ENCODE measurements around the gene SLC22A1.
"Not testable (repeated sequence)": the region's sequence is repeated elsewhere in the genome, so short reads cannot be mapped to it uniquely, and the experiment has no call there.

The SLC22A1 gene

DNA sequence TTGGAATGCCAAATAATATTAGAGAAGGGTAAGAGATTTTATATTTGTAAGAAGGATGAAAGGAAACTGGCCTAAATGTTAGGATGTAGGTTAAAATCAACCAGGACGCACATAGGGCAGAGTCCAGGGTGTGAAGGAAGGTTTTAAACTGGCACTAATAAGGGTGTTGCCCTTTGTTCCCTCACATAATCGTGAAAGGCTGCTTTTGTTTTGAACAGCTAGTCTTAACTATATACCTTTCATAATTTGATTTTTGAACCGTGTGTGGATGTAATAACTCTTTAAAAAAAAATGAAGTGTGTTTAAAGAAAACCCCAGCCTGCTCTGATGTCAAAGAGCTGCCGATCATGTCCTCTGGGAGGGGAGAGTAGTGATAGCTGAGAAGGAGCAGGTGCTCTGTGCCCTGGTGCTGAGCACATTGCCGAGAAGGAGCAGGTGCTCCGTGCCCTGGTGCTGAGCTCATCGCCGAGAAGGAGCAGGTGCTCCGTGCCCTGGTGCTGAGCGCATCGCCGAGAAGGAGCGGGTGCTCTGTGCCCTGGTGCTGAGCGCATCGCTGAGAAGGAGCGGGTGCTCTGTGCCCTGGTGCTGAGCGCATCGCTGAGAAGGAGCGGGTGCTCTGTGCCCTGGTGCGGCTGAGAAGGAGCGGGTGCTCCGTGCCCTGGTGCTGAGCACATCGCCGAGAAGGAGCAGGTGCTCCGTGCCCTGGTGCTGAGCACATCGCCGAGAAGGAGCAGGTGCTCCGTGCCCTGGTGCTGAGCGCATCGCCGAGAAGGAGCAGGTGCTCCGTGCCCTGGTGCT, 31.0 kb upstream of the SLC22A1 start:
- DNase-seq; intact Hi-C loops (cut with DNase I): not testable (repeated sequence)

- DNase-seq; intact Hi-C loops (cut with DNase I): not testable (repeated sequence)
These were observed 29.4 kb upstream of the SLC22A1 start for GRCh38 chr6:160092176-160092575.

GRCh38 chr6:160092602-160093001, 29.0 kb upstream of the SLC22A1 start:
- intact Hi-C loops (cut with DNase I), result no loop called here
- no peak for DNase-seq

GRCh38 chr6:160093061-160093460, 28.6 kb upstream of the SLC22A1 start:
- DNase-seq, result no peak
- intact Hi-C loops (cut with DNase I), result no loop called here

DNA sequence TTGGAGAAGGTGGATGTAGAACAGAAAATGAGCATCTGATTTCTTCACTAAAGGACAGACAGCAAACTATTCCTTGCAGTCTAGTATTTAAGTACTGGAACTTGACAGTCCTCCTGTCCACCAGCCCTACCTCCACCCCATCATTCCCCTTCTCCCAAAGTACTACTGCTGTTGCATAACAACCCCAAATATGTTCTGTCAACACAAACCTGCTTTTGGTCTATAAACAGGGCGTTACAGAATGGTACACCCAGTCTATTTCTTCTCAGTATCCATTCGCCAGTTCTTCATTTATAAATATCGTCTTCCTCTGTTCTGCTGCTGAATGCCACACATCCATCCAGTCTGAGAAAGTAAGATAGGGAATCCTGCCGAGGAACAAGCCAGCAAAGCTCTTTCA, 27.7 kb upstream of the SLC22A1 start:
- intact Hi-C loops (cut with DNase I), result no loop called here

DNA sequence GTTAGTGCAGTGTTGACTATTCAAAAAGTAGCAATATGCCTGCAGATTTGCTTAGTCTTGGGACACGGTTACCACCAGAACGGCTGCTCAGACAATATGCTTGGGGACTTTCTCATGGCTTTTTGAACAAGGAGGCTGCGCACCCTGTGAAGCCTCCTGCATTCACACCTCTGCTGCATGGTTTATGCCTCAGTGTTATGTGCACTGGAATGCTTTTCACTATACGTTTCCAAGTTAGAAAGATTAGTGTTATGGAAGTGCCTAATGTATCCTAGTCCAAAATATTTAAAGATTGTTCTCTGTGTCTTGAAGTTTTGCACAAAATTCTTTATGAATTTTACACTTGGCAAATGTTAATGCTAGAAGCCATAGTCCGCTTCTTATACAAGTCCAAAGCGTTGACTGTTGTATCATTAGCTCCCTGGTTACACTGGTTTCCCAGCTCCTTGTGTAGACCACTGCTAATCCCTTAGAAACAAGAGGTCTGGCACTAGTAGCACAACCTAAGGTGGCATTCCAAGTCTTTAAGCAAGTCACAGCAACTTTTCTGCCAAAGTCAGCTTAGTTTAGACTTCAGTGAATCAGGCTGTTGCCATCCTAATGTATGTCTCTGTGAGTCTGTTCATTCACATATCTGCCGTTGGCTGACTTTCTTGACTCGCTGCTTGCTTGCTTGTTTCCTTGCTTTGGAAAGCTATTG, 26.3 kb upstream of the SLC22A1 start:
- intact Hi-C loops (cut with DNase I), result no loop called here
- DNase-seq, result no peak

More for the DNA sequence above, 27.7 kb upstream of the SLC22A1 start:
- DNase-seq, result no peak

DNA sequence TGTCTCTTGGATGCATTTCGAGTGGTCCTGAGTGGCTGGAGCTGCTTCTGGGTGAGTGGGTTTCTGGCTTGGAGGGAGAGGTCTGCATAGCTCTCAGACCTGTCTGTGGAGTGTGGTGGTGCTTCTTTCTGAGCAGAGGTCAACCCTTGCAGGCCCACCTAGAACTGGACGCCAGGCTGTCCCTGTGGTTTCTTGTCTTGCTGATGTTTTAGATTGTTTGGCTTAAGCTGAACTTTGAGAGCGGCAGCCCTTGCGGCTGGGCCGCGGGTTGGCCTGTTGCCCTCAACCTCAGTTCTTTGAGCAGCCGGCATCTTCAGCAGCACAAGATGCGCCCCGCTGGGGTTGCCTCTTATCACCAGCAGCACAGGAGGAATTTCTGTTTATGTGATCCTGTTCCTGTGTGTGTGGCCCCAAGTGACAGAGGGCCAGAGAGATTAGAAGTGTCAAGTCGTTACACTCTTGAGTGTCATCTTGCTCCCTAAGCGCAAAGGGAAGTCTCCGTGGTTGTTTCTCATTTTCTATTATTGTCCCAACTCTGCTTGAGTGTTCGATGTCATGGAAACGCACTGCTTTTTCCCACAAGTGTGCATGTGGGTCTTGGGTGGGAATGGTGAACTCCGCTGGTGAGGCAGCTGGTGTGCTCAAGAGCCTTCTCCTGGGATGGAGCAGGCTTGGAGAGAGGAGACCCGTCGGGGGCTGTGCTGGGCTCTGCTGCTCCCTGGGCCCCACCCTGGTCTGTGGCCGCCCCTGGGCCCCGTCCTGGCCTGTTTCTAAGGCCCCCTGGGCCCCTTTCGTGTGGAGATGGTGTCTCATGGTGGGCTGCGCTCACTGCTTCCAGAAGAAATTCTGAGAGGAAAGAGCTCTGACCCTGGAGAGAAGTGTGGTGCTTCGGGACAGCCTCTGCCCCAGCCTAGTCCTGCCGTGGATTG, 20.1 kb upstream of the SLC22A1 start:
- no peak for DNase-seq
- intact Hi-C loops (cut with DNase I), result no loop called here

DNA sequence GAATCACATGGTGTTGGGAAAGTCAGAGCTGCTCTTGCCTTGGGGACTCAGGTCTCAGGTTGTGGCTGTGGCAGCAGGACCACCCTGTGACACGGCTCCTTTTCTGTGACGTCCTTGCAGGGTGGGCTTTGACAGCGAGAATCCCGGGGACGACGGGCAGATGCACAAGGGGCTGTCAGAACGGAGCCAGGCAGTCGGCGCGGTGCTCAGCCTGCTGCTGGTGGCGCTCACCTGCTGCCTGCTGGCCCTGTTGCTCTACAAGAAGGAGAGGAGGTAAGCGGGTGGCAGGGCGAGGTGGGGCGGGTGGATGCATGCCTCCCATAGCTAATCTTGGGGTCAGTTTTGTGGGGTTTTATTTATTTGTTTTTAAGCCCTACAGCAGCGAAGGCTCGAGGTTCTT, 19.2 kb upstream of the SLC22A1 start:
- intact Hi-C loops (cut with DNase I), result no loop called here
- DNase-seq, result no peak

DNA sequence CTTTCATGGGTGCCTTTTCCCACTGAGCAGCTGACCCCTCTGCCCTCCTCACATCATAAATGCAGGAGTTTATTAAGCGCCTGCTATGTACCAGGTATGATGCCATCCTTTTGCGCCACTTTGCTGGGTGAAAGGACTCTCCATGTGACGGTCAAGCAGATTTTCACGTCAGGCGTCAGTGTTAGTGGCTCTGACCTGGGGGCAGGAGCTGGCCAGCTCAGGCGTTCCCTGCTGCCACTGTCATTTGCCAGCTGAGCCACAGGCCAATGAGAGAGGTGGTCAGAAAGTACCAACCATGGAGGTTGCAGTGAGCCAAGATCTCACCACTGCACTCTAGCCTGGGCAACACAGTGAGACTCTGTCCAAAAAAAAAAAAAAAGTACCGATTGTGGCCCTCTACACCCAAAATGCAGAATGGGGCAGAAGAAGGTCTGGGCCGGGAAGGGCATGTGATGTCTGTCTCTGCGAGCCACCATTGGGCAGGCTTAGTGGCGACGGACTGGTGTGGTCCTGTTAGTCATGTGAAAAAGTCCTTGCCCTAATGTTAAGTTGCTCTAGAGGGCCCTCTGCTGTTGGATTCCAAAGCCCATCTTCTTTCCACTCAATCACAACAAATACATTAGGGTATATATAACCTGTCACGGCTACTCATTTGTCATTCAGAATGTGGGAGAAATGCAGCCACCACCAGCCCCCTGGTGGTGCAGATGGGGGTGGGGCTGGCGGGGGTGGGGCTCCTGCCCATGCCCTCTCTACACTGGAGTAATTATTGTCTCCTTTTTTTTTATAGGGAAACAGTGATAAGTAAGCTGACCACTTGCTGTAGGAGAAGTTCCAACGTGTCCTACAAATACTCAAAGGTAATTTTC, 18.4 kb upstream of the SLC22A1 start:
- intact Hi-C loops (cut with DNase I), result no loop called here
- DNase-seq, result no peak

DNA sequence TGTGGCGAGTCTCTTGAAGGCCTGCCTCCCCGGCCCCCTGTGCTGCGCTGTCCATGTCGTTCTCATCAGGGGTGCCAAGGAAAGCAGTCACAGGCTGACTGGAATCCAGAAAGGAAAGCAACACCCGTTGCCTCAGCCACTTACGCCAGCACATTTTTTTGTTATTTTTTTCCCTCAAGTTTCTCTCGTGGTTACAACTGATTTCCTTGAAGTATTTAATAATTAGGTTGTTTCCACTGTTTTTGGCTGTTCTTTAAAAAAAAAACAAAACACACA, 17.9 kb upstream of the SLC22A1 start:
- intact Hi-C loops (cut with DNase I), result no loop called here
- DNase-seq, result no peak

GRCh38 chr6:160104821-160105517, 16.6 kb upstream of the SLC22A1 start:
- no peak for DNase-seq
- intact Hi-C loops (cut with DNase I), result no loop called here

GRCh38 chr6:160106010-160106409, 15.6 kb upstream of the SLC22A1 start:
- no peak for DNase-seq
- intact Hi-C loops (cut with DNase I), result no loop called here

DNA sequence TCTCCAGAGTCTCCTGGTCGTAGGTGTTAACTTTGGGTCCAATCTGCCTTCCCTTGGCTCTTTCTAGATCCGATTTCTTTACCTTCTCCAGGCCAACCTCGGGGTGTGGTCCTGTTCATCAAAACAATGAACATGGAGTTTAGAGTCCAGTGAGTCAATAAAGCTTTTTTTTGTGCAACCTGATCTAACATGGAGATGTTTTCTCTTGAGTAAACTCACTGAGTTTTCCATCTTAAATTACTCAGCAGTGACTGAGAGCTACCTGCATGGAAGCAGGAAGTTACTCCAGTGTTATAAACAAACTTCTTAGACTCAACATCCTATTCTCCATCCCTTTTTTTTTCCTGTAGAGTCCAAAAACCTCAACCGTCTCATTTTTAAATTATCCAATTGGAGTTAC, 14.9 kb upstream of the SLC22A1 start:
- intact Hi-C loops (cut with DNase I), result no loop called here
- no peak for DNase-seq

GRCh38 chr6:160108077-160108476, 13.5 kb upstream of the SLC22A1 start:
- intact Hi-C loops (cut with DNase I), result no loop called here
- DNase-seq, result no peak

DNA sequence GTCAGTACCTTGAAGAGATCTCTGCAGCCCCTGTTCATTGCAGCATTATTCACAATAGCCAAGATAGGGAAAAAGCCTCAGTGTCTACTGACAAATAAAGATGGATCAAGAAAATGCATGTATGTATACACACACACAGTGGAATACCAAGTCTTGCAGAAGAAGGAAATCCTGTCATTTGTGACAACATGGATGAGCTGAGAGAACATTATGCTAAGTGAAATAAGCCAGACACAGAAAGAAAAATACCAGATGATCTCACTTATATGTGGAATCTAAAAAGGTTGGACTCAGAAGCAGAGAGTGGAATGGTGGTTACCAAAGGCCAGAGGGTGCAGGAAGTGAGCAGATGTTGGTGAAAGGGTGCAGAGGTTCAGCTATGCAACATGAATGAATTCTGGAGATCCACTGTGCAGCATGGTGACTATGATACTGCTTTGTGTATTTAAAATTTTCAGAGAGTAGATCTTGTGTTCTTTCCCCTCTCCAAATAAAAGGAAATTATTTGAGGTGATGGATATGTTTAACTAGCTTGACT, 11.0 kb upstream of the SLC22A1 start:
- DNase-seq, result no peak
- intact Hi-C loops (cut with DNase I), result no loop called here

DNA sequence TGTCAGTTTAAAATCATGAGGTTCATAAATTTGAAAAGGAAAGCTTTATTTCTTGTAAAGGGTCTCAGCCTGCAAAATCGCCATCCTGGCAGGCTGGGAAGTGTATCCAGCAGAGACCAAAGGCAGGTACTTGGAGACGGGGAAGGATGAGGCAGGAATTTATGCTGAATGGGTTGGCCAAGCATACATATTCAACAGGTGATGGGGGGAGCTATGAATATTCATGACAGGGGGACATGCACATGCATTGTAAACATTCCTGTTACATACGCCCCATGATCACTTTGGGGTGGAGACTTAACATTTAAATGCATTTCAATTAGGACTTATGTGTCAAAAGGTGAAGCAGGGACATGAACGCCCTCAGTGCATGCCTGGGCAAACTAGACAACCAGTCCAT, 9.8 kb upstream of the SLC22A1 start:
- no peak for DNase-seq
- intact Hi-C loops (cut with DNase I), result no loop called here

DNA sequence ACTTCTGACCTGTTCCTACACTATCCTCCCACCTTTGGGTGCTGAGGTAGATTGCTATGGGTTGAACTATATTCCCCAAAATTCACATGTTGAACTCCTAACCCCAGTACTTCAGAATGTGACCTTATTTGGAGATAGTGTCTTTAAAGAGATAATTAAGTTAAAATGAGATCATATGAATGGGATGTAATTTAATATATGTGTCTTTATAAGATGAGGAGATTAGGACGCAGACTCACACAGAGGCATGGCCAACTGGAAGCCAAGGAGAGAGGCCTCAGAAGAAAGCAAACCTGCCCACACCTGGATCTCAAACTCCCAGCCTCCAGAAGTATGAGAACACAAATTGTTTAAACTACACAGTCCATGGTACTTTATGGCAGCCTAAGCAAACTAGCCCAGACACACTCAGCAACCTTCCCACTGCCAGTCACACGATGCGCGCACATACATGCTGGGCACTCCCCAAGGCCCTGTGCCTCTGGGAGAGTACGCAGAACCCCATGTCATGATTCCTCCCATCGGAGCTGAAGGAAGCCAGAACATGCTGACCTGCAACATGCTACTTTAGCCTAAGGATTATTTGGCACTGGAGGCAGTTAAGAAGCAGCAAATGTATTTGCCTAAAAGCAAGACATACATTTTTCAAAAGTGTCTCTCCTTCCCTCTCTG, 8.9 kb upstream of the SLC22A1 start:
- intact Hi-C loops (cut with DNase I), result no loop called here
- no peak for DNase-seq

- intact Hi-C loops (cut with DNase I); DNase-seq: not testable (repeated sequence)
These were observed 7.1 kb upstream of the SLC22A1 start for GRCh38 chr6:160114536-160114935.

Data from head of caudate nucleus (tissue), 42 donors.